PC-9 (cell line): ENCODE results near the gene CETP.

ENCODE experiments used
- EZH2 ChIP-seq: fragments of 200-600 bp; sonication (generic); IDR thresholded peaks from 2 replicates; pipeline ENCODE4 v1.8.0; 2017; ENCODE audit warnings: antibody characterized with exemption, low read depth
- TF ChIP-seq, protein P1 (sequence below): fragments of 200-600 bp; sonication (generic); conservative IDR thresholded peaks from 2 replicates; pipeline ENCODE4 v1.6.1; 2017; ENCODE audit warnings: mixed run types, antibody characterized with exemption, mild to moderate bottlenecking, moderate library complexity

DNA sequence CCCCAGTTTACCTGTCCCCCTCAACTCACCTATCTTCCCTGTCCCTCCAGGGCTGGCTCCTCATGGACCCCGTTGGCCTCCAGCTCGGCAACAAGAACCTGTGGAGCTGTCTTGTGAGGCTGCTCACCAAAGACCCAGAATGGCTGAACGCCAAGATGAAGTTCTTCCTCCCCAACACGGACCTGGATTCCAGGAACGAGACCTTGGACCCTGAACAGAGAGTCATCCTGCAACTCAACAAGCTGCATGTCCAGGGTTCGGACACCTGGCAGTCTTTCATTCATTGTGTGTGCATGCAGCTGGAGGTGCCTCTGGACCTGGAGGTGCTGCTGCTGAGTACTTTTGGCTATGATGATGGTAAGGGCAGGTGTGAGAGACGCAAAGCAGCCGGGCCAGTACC is 58.9 kb downstream of the CETP start:
- TF ChIP-seq, protein P1, sequence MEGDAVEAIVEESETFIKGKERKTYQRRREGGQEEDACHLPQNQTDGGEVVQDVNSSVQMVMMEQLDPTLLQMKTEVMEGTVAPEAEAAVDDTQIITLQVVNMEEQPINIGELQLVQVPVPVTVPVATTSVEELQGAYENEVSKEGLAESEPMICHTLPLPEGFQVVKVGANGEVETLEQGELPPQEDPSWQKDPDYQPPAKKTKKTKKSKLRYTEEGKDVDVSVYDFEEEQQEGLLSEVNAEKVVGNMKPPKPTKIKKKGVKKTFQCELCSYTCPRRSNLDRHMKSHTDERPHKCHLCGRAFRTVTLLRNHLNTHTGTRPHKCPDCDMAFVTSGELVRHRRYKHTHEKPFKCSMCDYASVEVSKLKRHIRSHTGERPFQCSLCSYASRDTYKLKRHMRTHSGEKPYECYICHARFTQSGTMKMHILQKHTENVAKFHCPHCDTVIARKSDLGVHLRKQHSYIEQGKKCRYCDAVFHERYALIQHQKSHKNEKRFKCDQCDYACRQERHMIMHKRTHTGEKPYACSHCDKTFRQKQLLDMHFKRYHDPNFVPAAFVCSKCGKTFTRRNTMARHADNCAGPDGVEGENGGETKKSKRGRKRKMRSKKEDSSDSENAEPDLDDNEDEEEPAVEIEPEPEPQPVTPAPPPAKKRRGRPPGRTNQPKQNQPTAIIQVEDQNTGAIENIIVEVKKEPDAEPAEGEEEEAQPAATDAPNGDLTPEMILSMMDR: no peak
- no peak for TF ChIP-seq EZH2
